Left lobe of liver (tissue), 2 donors: ENCODE measurements around the gene FEZF2. TPM values are rescaled to one million over a fixed set of nuclear protein-coding genes. Genes with fewer than 3 reads are reported as not detected.

Experiments
- ATAC-seq: fragments of 200-7000 bp; cut with Tn5 transposase; one replicate; pipeline ENCODE4 v1.9.1; 2020; ENCODE audit warnings: mild to moderate bottlenecking, moderate library complexity
- DNase-seq: peaks from one replicate; pipeline ENCODE4 v3.0.0-alpha.2; 2020; ENCODE audit warnings: low spot score
- total RNA-seq: library from RNA; stranded (reverse); gene quantifications from one replicate; pipeline ENCODE4 v1.2.1, GENCODE V29; 2021
- donor health status: DM: no; HTN: no; CAD: no; lungs with moderate emphysema.
- donor health status: DM: no; HTN: yes; CAD: no.

FEZF2 gene
- total RNA-seq, 1 donor from 2014 or later: not detected

GRCh38 chr3:62335196-62335595, 38.2 kb downstream of the FEZF2 start:
- DNase-seq (no peak), ATAC-seq (no peak)

DNA sequence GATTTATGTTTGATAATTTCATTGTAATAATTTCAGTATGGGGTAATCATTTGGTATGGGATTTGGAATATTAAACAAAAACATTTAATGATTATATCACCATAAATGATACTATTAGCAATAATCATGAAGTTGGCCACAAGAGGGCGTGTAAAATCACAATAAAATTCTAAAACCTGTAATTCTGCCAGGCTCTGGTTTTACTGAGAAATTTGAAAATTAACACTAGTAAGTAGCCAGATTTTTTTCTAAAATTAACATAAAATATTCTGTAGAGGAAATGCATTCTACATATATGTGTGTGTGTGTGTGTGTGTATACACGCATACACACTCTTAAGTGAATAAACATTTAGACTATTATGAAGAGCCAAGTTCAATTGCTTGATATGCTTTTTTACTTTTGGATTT, 40.5 kb downstream of the FEZF2 start:
- peak; percentile 51 for ATAC-seq
- DNase-seq: no peak

GRCh38 chr3:62332017-62332416, 41.3 kb downstream of the FEZF2 start:
- ATAC-seq: no peak

DNA sequence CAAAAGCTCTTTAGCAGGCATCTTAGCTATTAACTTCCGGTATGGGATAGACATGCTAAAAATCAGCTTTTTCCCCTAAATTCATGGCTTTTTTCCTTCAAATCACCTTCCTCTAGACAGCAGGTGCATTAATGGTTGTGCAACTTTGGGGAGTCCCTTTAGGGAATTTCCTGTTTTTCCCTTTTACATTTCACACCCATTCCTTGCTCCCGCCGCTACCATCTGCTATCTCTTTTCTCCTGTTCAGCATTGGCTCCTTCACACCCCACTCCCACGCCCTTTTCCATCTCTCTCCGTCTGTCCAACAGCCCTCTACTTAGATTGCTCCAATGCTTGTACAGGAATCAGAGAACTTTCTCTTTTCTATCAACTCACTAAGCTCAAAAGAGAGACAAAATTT, 43.4 kb downstream of the FEZF2 start:
- no peak for DNase-seq
- no peak for ATAC-seq

More at GRCh38 chr3:62332017-62332416, 41.3 kb downstream of the FEZF2 start:
- no peak for DNase-seq

DNA sequence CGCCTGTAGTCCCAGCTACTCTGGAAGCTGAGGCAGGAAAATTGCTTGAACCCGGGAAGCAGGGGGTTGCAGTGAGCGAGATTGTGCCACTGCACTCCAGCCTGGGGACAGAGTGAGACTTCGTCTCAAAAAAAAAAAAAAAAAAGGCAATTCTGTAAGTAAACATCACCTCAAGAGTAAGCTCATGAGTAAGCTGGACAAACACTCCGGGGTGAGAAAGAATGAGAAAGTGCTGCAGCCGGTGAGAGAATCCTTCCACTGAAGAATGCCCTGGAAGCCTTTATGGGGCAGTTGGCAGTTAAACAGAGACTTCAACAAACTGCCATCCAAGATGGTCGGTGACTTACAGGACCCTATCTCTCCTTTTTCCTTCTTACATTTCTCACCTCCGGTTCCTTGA, 47.5 kb downstream of the FEZF2 start:
- ATAC-seq (no peak), DNase-seq (no peak)

DNA sequence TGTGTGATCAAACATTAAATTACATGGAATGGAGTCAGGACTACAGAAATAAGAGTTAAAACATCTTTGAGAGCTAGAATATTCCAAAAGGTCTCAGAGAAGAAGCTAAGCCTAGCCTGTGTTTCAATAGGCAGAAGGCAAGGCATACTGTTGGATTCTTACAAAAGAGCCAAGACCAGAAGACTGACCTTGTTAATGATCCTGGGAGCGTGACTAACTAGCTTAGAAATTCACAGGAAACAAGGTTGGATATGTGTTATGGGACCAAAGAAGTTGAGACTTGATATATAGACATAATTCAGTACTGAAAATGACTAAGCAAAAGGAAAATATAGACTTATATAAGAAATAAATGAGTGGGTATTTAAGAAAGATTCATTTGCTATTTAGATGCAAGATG, 50.1 kb downstream of the FEZF2 start:
- ATAC-seq: no peak
- DNase-seq: no peak
